ENCODE measurements around the gene MYNN. TPM values are rescaled to one million over a fixed set of nuclear protein-coding genes. Genes with fewer than 3 reads are reported as not detected.
A peak's percentile ranks its signal among the peaks of the same experiment; 100 is the strongest.

The MYNN gene
- total and polyA plus RNA-seq, 8 donors: 13.1 to 36.3 (median 32.3) TPM

DNA sequence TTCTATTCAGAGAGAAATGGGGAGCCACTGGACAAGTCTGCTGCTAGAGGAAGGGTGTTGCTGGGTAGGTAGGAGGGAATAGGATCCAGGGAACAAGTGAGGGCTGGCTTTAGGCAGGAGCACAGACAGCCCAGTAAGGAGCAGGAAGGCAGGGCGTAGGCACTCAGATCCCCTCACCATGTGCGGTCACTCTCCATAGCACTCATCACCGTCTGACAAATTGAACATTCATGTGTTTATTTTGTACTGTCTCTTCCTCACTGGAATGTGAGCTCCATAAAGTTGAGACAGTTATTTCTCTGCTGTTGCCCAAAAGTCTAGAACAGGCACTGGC, 63.7 kb downstream of the MYNN start:
- Histone ChIP-seq H3K27me3 (no peaks in the 10 kb centered on the region), H3K9me3 (no peaks in the 10 kb centered on the region), H3K4me1 (no peaks in the 10 kb centered on the region), H3K27ac (peak overlapping the region in 1 of 2 donors; percentile 10), H3K4me3 (no peak overlapping the region), H3K36me3 (no peaks in the 10 kb centered on the region)
- intact Hi-C loops (cut with DNase I): no loop called here
- ATAC-seq (no peak), DNase-seq (no peak)
- TF ChIP-seq CTCF (IDR thresholded peaks at IDR 0.05): no peak

DNA sequence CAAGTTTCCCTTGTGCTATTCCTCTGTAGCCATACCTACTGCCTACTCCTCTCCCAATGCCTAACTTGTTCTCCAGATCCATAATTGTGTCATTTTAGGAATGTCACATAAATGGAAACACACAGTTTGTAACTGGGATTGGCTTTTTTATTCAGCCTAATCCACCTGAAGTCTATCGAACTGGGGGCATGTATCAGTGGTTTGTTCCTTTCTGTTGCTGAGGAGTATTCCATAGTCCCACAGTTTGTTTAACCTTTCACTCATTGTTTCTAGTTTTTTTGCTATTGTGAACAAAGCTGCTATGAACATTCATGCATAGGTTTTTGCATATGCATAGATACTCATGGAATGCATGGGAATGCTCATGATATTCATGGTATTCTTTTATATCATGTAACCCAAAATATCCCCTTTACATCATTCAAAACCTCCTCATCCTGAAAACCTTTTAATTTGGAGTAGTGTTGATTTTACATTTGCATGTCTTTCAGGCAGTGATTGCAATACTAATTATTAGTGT, 65.4 kb downstream of the MYNN start:
- intact Hi-C loops (cut with DNase I): no loop called here
- no peak for ATAC-seq
- H3K4me3 ChIP-seq: no peak overlapping the region

More for the DNA sequence above, 65.4 kb downstream of the MYNN start:
- H3K27me3 ChIP-seq: no peaks in the 10 kb centered on the region
- no peaks in the 10 kb centered on the region for H3K9me3 ChIP-seq
- H3K36me3 ChIP-seq: no peaks in the 10 kb centered on the region
- no peak for DNase-seq
- TF ChIP-seq CTCF (IDR thresholded peaks at IDR 0.05): no peak
- H3K27ac ChIP-seq: no peak overlapping the region
- no peaks in the 10 kb centered on the region for H3K4me1 ChIP-seq

Other genes starting within 250 kb of the MYNN start
- 10 to 100 TPM; 65.1 to 95.7 TPM for gene MECOM, start 109.7 kb upstream of the MYNN start, total RNA-seq
- gene MECOM, start 109.7 kb upstream of the MYNN start, polyA plus RNA-seq (ENCODE audit: insufficient read length in 6 of 6): 100 to 1,000 TPM; 115 to 166 (median 142) TPM
- 1 to 10 TPM; 4.0 to 8.0 TPM for gene TERC, start 8.3 kb upstream of the MYNN start, total RNA-seq
- gene TERC, start 8.3 kb upstream of the MYNN start, polyA plus RNA-seq (ENCODE audit: insufficient read length in 6 of 6): under 1 TPM in 3 of 6 donors, not detected in 3; 0.38 to 0.54 (median 0.41) TPM
- gene ACTRT3, start 3.8 kb upstream of the MYNN start, total RNA-seq: 1 to 10 TPM; 2.1 to 2.6 TPM
- gene ACTRT3, start 3.8 kb upstream of the MYNN start, polyA plus RNA-seq (ENCODE audit: insufficient read length in 6 of 6): 1 to 10 TPM; 1.5 to 3.5 (median 2.9) TPM
- under 1 TPM; 0.12 to 0.18 TPM for gene LRRIQ4, start 39.5 kb downstream of the MYNN start, total RNA-seq
- under 1 TPM; 0.09 to 0.18 (median 0.15) TPM for gene LRRIQ4, start 39.5 kb downstream of the MYNN start, polyA plus RNA-seq (ENCODE audit: insufficient read length in 6 of 6)
- 1 to 10 TPM; 2.4 to 5.2 TPM for gene LRRC34, start 39.5 kb downstream of the MYNN start, total RNA-seq
- 10 to 100 TPM; 10.6 to 15.3 (median 13.0) TPM for gene LRRC34, start 39.5 kb downstream of the MYNN start, polyA plus RNA-seq (ENCODE audit: insufficient read length in 6 of 6)
- under 1 TPM; 0.29 to 0.47 TPM for gene LRRC31, start 96.5 kb downstream of the MYNN start, total RNA-seq
- under 1 TPM in 2 of 6 donors, not detected in 4; 0.06 to 0.08 TPM for gene LRRC31, start 96.5 kb downstream of the MYNN start, polyA plus RNA-seq (ENCODE audit: insufficient read length in 6 of 6)
- gene SAMD7, start 138.2 kb downstream of the MYNN start, total RNA-seq: not detected
- under 1 TPM in 2 of 6 donors, not detected in 4; 0.06 to 0.08 TPM for gene SAMD7, start 138.2 kb downstream of the MYNN start, polyA plus RNA-seq (ENCODE audit: insufficient read length in 6 of 6)
- gene SEC62, start 193.4 kb downstream of the MYNN start, total RNA-seq: 100 to 1,000 TPM; 146 to 147 TPM
- gene SEC62, start 193.4 kb downstream of the MYNN start, polyA plus RNA-seq (ENCODE audit: insufficient read length in 6 of 6): 100 to 1,000 TPM; 148 to 155 (median 149) TPM